GM19324 (cell line): Measurements from ENCODE around the gene SYT8.
"Not testable (repeated sequence)": the region's sequence is repeated elsewhere in the genome, so short reads cannot be mapped to it uniquely, and the experiment has no call there.

ENCODE experiments used
- ATAC-seq: cut with Tn5 transposase; IDR thresholded peaks from one replicate; pipeline ENCODE4 v1.9.1; 2021; ENCODE audit warnings: mild to moderate bottlenecking, moderate library complexity; ENCODE audit not compliant: unreplicated experiment, low FRiP score

The SYT8 gene

DNA sequence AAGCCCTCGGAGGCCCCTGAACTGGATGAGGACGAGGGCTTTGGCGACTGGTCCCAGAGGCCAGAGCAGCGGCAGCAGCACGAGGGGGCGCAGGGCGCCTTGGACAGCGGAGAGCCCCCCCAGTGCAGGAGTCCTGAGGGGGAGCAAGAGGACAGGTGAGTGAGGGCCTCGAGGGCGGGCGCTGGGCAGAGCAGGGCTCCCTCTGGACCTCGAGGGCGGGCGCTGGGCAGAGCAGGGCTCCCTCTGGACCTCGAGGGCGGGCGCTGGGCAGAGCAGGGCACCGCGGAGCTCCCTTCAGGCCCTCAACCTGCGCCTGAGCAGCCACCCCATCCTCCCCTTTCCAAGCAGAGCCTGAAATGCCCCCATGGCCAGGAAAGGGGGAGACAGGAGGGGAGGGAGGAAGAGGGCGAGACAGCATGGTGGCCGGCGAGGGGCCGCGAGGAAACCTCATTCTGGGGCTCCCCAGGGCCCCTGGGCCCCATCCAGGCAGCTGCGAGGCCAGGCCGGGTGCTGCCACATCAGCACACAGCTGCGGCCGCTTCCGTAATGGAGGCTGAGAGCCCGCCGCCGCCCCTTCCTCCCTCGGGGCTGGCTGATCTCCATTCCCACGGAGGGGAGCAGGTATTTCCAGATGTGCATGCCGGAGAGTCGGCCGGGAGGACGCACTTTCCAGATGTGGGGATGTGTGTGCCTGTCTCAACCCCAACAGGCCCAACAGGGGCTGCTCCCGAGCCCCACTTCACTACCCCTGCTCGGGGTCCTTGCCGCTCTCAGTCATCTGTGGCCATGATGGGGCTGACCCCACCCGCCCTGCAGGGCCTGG lies 46.9 kb downstream of the SYT8 start:
- ATAC-seq = no peak

GRCh38 chr11:1882265-1883238 lies 47.8 kb downstream of the SYT8 start:
- no peak for ATAC-seq

DNA sequence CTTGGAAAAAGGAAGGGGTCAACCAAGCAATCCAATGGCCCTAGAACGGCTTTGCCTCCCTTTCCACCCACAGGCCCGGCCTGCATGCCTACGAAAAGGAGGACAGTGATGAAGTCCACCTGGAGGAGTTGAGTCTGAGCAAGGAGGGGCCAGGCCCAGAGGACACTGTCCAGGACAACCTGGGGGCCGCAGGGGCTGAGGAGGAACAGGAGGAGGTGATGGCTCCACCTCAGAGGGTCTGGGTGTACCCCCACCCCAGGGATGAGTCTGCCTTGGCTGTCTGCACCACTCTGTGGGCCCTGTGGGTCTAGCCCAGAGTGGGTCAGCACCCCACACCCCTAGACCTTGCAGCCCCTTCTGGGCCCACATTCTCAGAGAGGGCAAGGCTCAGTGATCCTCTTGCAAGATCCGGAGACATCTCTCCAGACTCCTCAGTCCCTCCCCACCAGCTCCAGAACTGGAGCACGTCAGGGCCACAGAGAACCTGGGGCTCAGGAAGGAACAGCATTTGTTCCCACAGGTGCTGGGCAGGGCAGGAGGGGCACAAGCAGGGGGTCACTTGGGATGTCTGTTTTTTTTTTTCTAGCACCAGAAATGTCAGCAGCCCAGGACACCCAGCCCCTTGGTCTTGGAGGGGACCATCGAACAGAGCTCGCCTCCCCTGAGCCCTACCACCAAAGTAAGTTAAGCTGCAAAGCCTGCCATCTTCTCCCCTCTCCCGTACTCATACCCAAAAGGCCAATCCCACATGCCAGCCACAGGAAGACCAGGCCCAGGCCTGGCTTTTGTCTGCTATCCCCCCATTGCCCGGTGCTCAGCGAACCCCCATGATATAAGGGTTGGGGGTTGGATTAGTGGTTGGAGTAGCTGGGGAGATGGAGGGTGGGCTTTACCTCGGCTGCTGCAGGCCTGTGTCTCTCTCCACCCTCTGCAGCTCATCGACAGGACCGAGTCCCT lies 48.8 kb downstream of the SYT8 start:
- ATAC-seq = no peak

GRCh38 chr11:1884303-1884700 lies 49.5 kb downstream of the SYT8 start:
- ATAC-seq = no peak

GRCh38 chr11:1886551-1886950 lies 51.8 kb downstream of the SYT8 start:
- not testable (repeated sequence) for ATAC-seq
